ENCODE measurements around the gene MARCHF10.

GRCh38 chr17:62680541-62681052 lies 127.5 kb downstream of the MARCHF10 start:
- no peak for TF ChIP-seq CTCF (conservative IDR thresholded peaks at IDR 0.05)
- TF ChIP-seq EZH2 (IDR thresholded peaks at IDR 0.05; ENCODE audit: low read depth) = no peak
